KMS-11 (cell line): Measurements from ENCODE around the gene SYS1.
A peak's percentile ranks its signal among the peaks of the same experiment; 100 is the strongest.

Experiments
- H2AFZ ChIP-seq: fragments of 200-600 bp; sonication (generic); 2 replicates; pipeline ENCODE4 v1.6.1; 2016; ENCODE audit warnings: antibody characterized with exemption, mixed run types, low read depth
- H3K27ac ChIP-seq: fragments of 200-600 bp; sonication (generic); 2 replicates; pipeline ENCODE4 v1.6.1; 2016; ENCODE audit warnings: mild to moderate bottlenecking, mixed run types
- H3K27me3 ChIP-seq: fragments of 200-600 bp; sonication (generic); 2 replicates; pipeline ENCODE4 v1.6.1; 2017; ENCODE audit warnings: mild to moderate bottlenecking, low read depth, mixed run types, moderate library complexity; ENCODE audit not compliant: insufficient read depth
- H3K36me3 ChIP-seq: fragments of 200-600 bp; sonication (generic); 2 replicates; pipeline ENCODE4 v1.6.1; 2017; ENCODE audit warnings: mild to moderate bottlenecking, mixed run types; ENCODE audit not compliant: insufficient read depth
- H3K4me1 ChIP-seq: fragments of 200-600 bp; sonication (generic); 2 replicates; pipeline ENCODE4 v1.6.1; 2016; ENCODE audit warnings: mild to moderate bottlenecking, low read depth, mixed run types; ENCODE audit not compliant: poor library complexity, severe bottlenecking
- H3K4me2 ChIP-seq: fragments of 200-600 bp; sonication (generic); 2 replicates; pipeline ENCODE4 v1.7.0; 2016; ENCODE audit warnings: mild to moderate bottlenecking, mixed run types
- H3K4me3 ChIP-seq: fragments of 200-600 bp; sonication (generic); IDR thresholded peaks from 2 replicates; pipeline ENCODE4 v1.6.1; 2017; ENCODE audit warnings: low read depth, low read length, mixed read lengths; ENCODE audit not compliant: insufficient read depth
- H3K79me2 ChIP-seq: fragments of 200-600 bp; sonication (generic); 2 replicates; pipeline ENCODE4 v1.6.1; 2016; ENCODE audit warnings: low read depth, mixed run types; ENCODE audit not compliant: insufficient read depth
- H3K9ac ChIP-seq: fragments of 200-600 bp; sonication (generic); 2 replicates; pipeline ENCODE4 v1.6.1; 2016; ENCODE audit warnings: mild to moderate bottlenecking, mixed run types
- H4K20me1 ChIP-seq: fragments of 200-600 bp; sonication (generic); 2 replicates; pipeline ENCODE4 v1.6.1; 2016; ENCODE audit warnings: mild to moderate bottlenecking, mixed run types; ENCODE audit not compliant: insufficient read depth
- CTCF ChIP-seq: fragments of 200-600 bp; sonication (generic); conservative IDR thresholded peaks from 2 replicates; pipeline ENCODE4 v1.6.1; 2017; ENCODE audit warnings: low read depth, mild to moderate bottlenecking, antibody characterized with exemption, low read length, moderate library complexity, mixed read lengths

The SYS1 gene

GRCh38 chr20:45361793-45362192 lies 1.2 kb upstream of the SYS1 start:
- Histone ChIP-seq H3K79me2 (peaks cover 13% of the 10 kb centered on the region), H3K4me3 (no peak overlapping the region), H3K27ac (no peak overlapping the region), H3K36me3 (no peaks in the 10 kb centered on the region), H3K27me3 (no peaks in the 10 kb centered on the region), H2AFZ (no peak overlapping the region), H3K4me1 (peaks cover 22% of the 10 kb centered on the region), H3K4me2 (no peak overlapping the region), H4K20me1 (no peaks in the 10 kb centered on the region), H3K9ac (no peak overlapping the region)
- no peak for TF ChIP-seq CTCF

- no peak for TF ChIP-seq CTCF
- H3K4me3 ChIP-seq, result no peak overlapping the region
- no peaks in the 10 kb centered on the region for H3K36me3 ChIP-seq
- H3K4me1 ChIP-seq, result peaks cover 42% of the 10 kb centered on the region
- no peaks in the 10 kb centered on the region for H4K20me1 ChIP-seq
- H3K4me2 ChIP-seq, result peak overlapping the region; percentile 92
- H3K9ac ChIP-seq, result peak overlapping the region; percentile 80; the same call in 1 of the 2 replicates
- peak overlapping the region; percentile 69; the same call in 1 of the 2 replicates for H3K27ac ChIP-seq
- peak overlapping the region; percentile 83 for H2AFZ ChIP-seq
- H3K79me2 ChIP-seq, result peaks cover 13% of the 10 kb centered on the region
- no peaks in the 10 kb centered on the region for H3K27me3 ChIP-seq
These were observed 896 bp downstream of the SYS1 start for GRCh38 chr20:45363611-45364492.

GRCh38 chr20:45365444-45365970 lies 2.6 kb downstream of the SYS1 start:
- TF ChIP-seq CTCF, result no peak
- H3K9ac ChIP-seq, result no peak overlapping the region
- H3K36me3 ChIP-seq, result no peaks in the 10 kb centered on the region
- no peak overlapping the region for H2AFZ ChIP-seq
- H3K4me3 ChIP-seq, result no peak overlapping the region
- H4K20me1 ChIP-seq, result no peaks in the 10 kb centered on the region
- peaks cover 13% of the 10 kb centered on the region for H3K79me2 ChIP-seq
- H3K27ac ChIP-seq, result no peak overlapping the region
- no peak overlapping the region for H3K4me2 ChIP-seq
- no peaks in the 10 kb centered on the region for H3K27me3 ChIP-seq
- peaks cover 36% of the 10 kb centered on the region for H3K4me1 ChIP-seq

- Histone ChIP-seq H3K4me1 (peaks cover 32% of the 10 kb centered on the region), H3K4me3 (no peak overlapping the region)
These were observed 3.2 kb downstream of the SYS1 start for GRCh38 chr20:45366192-45366591.

More at GRCh38 chr20:45366192-45366591, 3.2 kb downstream of the SYS1 start:
- H3K27me3 ChIP-seq, result no peaks in the 10 kb centered on the region
- H2AFZ ChIP-seq, result no peak overlapping the region
- no peak overlapping the region for H3K27ac ChIP-seq
- no peaks in the 10 kb centered on the region for H3K36me3 ChIP-seq
- H3K4me2 ChIP-seq, result no peak overlapping the region
- H3K9ac ChIP-seq, result no peak overlapping the region
- H3K79me2 ChIP-seq, result peaks cover 13% of the 10 kb centered on the region
- no peak for TF ChIP-seq CTCF
- no peaks in the 10 kb centered on the region for H4K20me1 ChIP-seq
